Measurements from ENCODE around the gene GPR146.
"Not testable (repeated sequence)": the region's sequence is repeated elsewhere in the genome, so short reads cannot be mapped to it uniquely, and the experiment has no call there.

GPR146 gene

DNA sequence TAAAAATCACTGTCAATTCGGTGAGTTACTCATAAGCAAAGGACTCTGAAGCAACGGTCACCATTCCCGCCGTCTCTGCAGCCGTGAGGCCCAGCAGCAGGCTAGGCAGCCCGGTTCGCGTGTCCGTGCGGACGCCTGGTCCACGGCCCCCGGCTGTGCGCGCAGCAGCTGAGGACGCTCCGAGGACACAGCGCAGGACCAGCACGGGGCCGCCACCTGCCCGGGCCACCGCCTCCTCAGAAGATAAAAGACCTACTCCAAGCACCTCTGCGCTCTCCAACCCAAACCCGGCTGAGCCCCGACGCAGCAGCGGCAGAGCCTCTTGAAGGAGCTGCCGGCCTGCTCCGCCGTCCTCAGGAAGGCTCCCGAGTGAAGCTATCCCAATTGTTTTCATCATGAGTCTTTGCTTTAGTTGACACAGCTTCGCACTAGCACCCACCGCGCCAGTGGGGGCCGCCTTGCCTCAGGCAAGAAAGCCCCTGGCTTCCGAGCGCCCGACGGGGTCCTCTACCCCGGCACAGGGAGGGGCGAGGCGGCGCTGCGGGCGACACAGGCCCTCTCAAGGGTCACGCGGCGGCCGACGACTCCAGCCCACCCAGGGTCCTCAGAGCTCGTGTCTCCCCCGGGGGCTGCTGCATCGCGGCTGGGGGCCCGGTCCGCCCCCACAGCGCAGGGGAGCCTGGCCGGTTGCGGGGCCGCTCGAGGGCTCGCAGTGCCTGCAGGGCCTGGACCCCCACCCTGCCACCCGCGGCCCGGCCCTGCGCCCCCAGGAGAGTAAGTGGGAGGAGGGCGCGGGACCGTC is 16.9 kb upstream of the GPR146 start:
- DNase-seq, result peak; percentile 34

DNA sequence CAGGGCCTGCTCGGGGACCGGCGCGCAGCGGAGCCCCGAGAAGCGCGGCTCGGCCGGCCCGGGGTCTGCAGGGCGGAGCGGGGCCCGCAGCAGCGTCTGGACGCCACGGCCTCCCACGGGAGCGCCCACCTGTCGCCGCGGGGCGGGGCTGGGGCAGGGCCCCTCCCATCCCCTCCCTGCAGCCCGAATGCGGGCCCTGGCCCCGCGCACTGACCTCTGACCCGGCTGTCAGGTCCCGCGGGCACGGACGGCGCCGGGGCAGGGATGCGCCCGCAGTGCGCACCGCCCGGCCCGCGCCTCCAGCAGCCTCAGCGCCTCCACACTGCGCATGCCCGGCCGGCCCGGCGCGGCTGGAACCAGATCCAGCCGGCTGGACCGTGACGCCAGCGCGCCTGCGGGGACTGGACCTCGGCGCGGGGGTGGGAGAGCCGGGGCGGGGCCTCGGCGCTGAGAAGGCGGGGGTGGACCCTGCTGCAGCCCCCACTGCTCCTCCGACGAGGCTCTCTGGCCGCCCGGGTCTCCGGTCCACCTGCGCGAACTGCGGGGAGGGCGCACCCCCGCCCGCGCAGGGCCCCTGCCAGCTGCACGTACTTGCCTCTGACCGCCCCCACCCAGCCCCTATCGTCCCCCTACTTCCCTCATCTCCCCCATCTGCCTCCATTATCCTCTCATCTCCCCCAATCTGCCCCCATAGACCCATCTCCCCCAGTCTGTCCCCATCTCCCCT is 16.1 kb upstream of the GPR146 start:
- DNase-seq, result peak; percentile 84

DNA sequence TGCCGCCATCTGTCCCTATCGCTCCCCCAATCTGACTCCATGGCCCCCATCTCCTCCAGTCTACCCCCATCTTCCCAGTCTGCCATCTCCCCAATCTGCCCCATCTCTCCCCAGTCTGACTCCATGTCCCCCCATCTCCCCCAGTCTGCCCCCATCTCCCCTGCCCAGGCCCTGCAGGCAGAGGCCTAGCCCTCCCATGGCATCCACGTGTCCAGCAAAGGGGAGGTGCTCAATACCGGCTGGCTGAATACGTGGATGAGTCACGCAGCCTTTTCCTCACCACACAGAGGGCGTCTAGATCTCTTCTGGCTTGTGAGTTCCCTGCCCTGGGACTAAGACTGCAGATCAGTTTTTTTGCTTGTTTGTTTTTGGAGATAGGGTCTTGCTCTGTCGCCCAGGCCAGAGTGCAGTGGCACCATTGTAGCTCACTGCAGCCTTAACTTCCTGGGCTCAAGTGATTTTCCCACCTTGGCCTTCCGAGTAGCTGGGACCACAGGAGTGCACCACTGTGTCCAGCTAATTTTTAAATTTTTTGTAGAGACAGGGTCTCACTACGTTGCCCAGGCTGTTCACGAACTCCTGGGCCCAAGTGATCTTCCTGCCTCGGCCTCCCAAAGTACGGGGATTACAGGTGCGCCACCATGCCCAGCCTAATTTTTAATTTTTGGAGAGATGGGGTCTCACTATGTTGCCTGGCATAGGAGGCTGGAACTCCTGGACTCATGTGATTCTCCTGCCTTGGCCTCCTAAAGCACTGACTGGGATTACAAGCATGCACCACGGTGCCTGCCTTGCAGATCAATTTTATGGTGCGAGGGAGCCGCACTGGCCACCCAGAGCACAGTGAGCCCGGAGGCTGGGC is 15.3 kb upstream of the GPR146 start:
- DNase-seq, result peak; percentile 74

DNA sequence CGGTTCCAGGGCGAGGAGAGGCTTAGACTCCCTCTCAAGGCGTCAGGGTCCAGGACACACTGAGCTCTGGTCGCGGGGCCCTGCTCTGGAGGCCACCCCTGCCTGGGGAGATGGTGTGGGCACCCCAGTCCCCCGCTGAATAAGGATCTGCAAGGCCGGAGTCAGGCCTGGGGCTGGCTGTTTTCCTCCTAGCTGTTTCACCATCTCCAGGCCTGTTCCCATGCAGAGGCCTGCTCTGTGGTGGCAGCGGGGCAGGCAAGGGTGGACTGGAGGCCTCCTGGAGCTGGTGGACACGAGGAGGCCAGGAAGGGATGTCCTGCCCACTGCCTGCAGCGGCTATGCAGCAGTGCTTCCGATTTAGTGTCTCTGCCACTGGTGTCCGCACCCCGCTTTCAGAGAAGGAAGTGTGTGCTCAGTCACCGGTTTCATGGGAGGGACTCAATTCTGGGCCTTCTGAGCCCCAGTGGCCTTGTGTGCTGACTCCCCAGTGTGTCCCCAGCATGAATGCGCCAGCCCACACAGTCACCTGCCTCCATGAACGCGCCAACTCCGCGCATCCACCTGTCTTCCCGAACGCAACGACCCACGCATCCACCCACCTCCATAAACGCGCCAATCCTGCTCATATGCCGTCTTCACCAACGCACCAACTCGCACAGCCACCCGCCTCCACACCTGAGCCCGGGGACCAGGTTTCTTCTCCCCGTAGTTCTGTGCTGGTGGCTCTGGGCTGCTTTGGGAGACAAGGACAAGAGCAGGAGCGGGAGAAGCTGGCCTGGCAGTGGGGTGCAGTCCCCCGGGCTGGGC is 14.5 kb upstream of the GPR146 start:
- no peak for DNase-seq

DNA sequence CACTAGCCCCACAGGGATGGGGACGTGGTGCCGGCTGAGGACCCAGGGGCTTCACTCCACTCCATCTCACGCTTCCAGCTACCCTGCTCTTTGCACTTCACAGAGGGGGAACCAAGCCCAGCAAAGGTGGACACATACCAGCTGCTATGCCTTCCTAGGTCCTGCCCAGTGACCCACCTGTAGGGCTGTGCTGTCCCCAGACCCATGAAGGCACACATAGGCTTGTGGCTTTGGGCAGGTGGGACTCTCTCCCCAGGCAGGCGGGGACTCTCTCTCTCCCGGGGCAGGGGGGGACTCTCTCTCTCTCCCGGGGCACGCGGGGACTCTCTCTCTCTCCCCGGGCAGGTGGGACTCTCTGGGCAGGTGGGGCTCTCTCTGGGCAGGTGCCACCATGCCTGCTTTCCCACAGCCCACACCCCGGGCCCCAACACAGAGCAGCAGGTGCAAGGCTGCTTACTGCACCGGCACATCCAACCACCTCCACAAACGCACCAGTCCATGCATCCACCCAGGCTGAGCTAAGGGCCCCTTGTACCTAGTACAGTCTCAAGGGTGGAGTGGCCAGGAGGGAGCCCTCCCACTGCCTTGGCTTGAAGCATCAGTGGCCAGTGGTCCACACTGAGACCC is 13.8 kb upstream of the GPR146 start:
- no peak for DNase-seq

DNA sequence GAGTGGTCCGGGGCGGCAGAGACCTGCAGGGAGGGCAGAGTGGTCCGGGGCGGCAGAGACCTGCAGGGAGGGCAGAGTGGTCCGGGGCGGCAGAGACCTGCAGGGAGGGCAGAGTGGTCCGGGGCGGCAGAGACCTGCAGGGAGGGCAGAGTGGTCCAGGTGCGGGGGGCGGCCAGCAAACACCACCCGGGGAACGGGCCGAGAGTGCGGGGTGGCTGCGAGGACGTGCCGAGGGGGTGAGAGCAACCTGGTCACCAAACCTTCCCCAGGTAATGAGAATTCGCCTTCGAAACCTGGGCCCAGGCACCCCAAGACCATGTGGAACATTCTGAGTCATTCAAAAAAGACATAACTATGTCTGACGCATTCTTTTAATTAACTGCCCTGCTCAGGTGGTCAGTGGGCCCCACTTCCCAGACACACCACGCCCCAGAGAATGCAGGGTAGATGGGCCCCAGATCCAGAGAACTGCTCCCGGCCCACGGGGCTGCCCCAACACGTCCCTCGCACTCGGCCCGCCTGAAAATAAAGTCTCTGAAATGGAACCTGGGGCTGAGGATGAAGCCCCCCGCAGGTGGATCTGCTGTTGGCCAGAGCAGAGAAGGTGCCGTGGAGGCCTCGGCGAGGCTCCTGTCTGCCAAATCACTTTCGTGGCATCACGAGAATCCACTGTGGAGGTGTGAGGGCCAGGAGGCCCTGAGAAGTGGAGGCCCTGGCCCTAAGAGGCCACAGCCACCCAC is 12.5 kb upstream of the GPR146 start:
- DNase-seq, result no peak

DNA sequence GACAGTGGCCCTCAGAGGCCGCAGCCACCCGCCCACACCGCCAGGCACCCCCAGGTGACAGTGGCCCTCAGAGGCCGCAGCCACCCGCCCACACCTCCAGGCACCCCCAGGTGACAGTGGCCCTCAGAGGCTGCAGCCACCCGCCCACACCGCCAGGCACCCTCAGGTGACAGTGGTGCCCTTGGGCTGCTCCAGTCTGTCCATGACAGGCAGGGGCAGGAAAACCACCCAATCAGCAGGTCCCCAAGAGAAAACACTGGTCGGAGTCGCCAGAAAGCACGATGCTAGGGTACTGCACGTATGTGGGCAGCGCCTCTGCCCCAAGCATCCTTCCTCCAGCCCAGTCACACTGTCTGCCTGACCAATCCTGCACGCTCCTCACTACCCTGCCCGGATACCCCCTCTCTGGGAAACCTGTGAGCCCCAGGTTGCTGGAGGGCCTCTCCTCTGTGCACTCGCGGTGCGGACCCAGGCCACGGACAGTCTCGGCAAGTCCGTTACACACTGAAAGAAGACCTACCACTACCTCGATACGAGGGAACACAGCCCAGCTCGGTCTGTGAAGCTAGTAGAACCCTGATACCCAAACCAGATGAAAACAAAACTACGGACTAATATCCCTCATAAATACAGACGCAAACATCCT is 11.7 kb upstream of the GPR146 start:
- DNase-seq, result no peak

DNA sequence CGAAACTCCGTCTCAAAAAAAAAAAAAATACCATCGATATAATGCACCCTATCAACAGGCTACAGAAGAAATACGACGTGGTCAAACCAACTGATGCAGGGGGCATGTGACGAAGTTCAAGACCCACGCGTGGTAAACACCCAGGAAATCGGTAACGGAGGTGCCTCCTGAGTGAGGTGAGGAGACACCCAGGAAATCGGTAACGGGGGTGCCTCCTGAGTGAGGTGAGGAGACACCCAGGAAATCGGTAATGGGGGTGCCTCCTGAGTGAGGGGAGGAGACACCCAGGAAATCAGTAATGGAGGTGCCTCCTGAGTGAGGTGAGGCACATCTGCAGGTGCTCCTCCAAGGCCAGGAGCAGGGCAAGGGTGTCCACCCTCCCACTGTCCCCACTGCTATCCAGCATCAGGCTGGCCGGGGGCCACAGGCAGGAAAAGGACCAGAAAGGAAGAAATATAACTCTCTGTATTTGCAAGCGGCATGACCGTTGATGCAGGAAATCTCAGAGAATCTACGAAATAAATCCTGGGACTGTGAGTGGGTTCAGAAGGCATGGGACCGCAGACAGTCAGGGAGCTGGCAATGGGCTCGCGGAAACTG is 10.7 kb upstream of the GPR146 start:
- no peak for DNase-seq

DNA sequence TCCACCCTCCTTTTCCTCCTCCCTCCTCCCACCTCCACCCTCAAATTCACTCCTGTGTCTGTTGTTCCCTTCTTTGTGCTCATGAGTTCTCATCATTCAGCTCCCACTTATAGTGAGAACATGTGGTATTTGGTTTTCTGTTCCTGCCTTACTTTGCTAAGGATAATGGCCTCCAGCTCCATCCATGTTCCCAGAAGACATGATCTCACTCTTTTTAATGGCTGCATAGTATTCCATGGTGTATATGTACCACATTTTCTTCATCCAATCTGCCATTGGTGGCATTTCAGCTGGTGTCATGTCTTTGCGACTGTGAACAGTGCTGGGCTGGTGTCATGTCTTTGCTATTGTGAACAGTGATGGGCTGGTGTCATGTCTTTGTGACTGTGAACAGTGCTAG is 9.6 kb upstream of the GPR146 start:
- DNase-seq, result not testable (repeated sequence)

DNA sequence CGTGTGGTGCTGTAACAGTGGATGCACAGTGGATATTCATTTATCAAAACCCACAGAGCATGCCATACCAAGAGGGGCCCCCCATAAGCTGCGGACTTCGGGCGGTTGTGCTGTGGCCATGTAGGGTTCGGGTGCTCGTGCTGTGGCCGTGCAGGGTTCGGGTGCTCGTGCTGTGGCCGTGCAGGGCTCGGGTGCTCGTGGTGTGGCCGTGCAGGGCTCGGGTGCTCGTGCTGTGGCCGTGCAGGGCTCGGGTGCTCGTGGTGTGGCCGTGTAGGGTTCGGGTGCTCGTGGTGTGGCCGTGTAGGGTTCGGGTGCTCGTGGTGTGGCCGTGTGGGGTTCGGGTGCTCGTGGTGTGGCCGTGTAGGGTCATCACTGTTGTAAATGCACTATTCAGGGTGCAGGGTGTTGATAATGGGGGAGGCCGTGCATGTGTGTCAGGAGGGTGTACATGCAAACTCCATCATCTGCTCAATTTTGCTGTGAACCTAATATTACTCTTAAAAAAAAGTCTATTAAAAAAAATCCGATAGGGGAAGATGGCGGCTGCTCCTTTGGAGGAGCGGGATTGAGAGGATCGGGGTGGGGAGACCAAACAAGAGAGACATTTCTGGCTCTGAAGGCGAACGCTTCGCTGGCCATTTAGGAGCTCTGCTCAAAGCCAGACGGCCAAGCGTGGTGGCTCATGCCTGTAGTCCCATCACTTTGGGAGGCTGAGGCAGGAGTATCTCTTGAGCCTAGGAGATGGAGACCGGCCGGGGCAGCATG is 8.0 kb upstream of the GPR146 start:
- not testable (repeated sequence) for DNase-seq

DNA sequence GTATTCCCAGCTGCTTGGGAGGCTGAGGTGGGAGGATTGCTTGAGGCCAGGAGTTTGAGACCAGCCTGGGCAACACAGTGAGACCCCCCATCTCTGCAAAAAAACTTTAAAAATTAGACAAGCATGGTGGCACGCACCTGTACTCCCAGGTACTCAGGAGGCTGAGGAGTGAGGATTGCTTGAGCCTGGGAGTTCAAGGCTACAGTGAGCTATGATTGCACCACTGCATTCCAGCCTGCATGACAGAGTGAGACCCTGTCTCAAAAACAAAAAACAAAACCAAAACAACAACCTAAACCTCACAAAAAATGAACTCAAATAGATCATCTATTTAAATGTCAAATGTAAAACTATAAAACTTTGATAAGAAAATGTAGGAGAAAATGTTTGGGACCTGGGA is 4.1 kb upstream of the GPR146 start:
- DNase-seq, result not testable (repeated sequence)

DNA sequence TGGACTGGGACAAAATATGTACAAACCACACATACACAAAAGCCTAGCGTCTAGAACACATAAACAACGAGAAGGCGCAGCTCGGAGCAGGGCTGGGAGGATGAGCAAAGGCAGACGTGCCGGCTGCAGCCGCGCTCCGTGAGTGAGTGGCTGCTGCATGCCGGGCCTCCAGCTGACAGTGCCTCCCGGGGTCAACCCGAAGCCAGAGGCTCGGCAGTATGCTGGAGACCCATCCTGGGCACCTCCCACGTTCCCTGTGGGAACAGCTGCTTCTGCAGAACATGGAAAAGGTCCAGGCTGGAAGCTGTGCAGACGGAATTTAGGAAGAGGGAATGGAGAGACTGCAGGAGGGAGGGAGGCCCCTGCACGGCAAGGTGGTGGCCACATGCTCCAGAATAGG is 3.6 kb upstream of the GPR146 start:
- DNase-seq, result no peak

DNA sequence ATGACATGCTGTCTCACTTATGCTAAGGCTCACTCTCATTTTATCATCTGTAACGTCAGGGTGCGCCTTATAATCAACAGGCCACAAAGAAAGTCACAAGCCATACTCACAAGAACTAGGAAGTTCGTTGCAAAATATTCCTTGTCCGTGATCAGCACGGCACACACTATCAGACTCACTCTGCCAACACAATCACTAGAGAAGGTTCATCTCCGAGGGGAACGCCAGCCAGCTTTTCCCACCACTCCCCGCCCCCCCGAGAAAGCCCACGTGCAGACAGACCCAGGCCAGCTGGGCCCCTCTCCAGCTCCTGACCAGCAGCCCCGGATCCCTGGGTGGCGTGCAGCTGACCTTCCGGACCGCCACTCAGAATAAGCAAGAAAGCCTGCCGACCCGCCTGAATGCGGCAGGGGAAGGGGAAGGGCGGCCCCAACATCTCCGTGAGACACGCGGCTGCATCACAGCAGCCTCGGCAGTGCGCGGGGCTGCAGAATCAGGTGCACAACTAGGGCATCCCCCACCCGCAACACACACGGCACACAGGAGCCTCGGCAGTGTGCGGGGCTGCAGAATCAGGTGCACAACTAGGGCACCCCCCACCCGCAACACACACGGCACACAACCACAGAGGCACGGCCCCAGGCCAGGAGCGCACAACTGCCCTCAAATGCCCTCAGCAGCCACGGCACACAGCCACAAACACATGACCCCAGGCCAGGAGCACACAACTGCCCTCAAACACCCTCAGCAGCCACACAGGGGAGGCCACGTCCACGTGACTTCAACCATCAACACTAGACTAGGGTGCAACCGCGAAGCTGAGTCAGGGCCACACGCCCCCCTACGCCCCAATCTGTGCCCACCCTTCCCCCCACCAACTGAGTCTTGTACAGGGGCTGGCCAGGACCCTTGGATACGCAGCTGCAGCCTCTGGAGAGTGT is 2.5 kb upstream of the GPR146 start:
- no peak for DNase-seq

DNA sequence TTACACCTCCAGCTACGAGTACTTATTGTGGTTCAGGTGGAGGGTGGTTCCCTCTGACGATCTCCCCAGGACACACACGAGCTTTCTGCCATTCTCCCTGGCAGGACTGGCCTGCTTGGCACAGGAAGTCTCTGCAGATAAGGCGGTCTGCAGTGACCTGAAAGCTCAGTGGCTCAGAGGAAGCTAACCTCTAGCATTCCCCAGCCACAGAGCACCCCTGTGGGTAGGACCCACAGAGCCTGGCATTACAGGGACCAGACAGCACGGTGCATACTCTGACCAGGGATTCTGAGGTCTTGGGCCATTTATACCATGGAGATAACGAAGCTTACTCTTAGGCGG is 1.9 kb upstream of the GPR146 start:
- no peak for DNase-seq

DNA sequence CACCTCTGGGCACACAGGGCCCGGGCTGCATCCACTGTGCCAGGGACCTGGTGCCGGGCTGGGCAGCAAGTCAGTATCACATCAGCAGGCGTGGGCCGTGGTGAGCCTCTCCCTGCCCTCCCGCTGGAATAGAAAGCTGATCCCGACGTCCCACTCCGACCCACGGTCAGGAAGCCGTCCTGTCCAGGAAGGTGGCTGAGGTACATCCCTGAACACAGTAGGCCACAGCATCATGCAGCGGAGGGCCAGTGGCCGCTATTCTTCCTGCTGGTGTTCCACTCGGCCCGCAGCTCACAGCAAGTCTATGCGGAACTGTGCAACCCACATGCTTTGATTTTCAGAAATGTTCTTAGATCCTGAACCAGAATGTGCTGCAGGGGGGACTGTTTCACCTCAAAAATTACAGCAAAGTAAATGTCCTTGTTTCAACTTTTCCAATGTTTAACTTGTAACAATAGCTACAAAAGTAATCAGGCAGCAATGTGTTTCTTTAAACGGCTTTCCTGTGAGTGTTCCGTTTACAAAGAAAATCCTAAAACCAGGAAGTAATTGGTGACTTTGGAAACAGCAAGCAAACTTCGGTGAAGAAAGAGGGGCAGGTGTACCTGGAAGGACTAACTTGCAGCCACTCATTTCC is 676 bp upstream of the GPR146 start:
- no peak for DNase-seq

DNA sequence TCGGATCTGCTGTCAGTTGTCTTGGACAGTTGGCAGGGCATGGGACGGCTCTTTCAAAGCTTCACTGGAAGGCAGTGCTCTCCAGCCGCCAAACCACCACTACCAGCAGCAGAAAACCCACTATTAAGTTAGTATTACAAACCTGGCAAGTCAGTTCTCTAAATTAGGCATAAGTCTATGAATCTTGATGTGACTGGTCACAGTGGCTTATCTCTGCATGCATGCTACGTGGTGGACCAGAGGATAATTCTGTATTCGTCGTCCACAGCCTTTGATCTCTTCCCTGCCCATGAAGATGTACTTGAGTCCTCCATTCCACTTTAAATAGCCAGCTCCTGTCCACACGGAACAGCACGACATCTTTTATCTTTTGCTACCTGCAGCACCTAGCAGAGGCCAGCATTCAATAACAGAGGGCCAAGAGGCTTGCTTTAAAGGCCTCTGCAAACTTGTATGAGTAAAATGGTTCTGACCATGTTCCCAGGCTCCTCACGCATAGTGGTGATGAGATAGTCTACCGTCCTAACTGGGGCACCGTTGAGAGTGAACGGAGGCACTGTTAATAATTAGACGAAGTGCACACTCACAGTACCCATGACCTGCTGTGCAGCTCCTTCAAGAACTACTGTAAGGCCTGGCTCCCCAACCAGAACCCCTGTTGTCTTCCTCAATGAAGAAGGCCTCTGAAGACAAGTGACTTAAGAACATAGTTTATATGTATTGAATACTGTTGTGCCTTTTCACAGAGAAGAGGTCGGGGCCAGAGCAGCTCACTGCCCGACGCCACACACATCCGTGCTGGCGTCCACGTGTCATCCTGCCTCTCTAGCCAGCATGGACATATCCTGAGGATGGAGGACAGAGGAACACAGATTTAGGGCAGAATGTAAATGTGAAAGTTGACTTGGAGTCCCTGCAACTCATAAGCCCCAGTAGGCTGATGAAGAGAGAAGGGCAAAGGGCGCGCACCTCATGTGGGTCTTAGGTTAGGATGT is 1.0 kb downstream of the GPR146 start:
- DNase-seq, result no peak

Measured in NCI-H146 (cell line).